Activated T-helper 1 cell treated with anti-CD3 and anti-CD28 coated beads, Interleukin-2, amount 50 U/mL, for 16 hours (primary cell): ENCODE measurements around the gene PLIN3.
A peak's percentile ranks its signal among the peaks of the same experiment; 100 is the strongest.
"Not testable (repeated sequence)": the region's sequence is repeated elsewhere in the genome, so short reads cannot be mapped to it uniquely, and the experiment has no call there.

ENCODE experiments used
- DNase-seq, 2 donors: peaks; one replicate each; pipeline ENCODE4 v3.0.0-alpha.2; 2020; ENCODE audit warnings: low read depth in 1 of 2, low spot score in 1 of 2

Gene PLIN3

DNA sequence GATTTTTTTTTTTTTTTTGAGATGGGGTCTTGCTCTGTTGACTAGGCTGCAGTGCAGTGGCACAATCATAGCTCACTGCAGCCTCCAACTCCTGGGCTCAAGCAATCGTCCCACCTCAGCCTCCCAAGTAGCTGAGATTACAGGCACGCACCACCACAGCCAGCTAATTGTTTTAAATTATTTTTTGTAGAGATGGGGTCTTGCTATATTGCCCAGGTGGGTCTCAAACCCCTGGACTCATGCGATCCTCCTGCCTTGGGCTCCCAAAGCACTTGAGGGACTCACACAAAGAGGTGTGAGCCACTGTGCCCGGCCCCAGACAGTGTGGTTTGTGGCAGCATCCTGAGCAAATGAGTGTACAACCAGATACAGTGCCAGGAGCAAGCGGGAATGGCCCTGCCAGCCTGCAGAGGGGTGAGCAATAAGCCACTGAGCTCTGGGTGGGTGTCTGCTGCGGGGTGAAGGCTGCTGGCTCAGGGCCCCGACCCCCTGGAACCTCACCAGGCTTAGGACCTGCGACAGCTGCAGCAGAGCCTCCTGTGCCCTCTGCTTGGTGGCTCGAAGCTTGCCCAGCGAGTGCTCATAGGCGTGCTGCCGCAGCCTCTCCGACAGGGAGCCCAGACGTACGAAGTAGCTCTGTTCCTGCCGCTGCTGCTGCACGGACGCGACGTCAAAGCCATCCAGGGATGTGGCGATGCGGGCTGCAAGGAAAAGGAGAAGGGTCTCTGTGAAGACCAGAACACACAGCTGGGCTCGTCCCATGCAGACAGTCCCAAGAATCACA is 20.1 kb downstream of the PLIN3 start:
- no peak for DNase-seq

DNA sequence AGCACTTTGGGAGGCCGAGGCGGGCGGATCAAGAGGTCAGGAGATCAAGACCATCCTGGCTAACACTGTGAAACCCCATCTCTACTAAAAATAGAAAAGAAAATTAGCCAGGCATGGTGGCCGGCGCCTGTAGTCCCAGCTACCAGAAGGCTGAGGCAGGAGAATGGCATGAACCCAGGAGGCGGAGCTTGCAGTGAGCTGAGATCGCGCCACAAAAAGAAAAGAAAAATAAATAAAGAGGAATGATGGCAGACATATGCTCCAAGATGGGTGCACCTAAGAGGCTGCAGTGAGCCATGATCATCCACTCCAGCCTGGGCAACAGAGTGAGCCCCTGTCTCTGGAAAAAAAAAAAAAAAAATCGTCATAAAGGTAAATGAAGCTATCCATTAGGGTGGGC is 21.5 kb downstream of the PLIN3 start:
- not testable (repeated sequence) for DNase-seq

DNA sequence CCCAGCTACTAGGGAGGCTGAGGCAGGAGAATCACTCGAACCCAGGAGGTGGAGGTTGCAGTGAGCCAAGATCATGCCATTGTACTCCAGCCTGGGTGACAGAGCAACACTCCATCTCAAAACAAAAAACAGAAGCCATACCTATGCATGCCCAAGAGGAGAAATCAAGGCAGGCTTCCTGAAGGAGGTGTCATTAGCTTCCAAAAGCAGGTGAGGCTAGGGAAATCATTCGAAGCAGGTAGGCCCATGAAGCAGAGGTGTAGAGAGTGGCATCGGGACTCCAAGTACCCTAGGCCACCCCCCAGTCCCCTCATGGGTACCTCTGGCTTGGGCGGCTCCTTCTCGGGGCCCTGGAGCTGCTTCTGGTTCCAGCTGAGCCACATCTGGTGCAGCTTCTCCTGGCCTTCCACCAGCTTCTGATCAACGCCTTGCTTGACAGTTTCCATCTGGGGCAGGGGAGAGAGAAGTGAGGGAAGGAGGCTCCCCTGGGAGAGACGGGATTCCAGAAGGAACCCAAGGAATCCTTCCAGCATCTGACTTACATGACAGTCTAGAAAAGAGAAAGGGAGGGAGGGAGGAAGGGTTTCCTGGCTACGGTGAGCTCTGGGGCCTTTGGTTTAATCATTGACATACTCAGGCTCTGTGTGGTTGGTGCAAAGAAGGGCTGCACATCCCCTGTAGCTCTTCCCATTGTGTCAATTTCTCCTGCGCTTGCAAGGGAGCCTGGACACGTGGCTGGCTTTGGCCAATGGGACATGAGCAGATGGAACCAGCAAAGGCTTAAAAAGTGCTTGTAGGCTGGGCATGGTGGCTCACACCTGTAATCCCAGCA is 22.9 kb downstream of the PLIN3 start:
- no peak for DNase-seq

DNA sequence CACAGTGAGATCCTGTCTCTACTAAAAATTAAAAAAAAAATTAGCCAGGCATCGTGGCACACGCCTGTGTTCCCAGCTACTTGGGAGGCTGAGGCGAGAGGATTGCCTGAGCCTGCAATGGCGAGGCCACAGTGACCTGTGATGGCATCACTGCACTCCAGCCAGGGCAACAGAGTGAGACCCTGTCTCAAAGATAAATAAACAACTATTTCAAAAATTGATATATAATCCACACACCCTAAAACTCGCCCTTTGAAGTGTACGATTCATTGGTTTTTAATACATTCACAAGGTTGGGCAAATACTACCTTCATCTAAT is 23.9 kb downstream of the PLIN3 start:
- no peak for DNase-seq

DNA sequence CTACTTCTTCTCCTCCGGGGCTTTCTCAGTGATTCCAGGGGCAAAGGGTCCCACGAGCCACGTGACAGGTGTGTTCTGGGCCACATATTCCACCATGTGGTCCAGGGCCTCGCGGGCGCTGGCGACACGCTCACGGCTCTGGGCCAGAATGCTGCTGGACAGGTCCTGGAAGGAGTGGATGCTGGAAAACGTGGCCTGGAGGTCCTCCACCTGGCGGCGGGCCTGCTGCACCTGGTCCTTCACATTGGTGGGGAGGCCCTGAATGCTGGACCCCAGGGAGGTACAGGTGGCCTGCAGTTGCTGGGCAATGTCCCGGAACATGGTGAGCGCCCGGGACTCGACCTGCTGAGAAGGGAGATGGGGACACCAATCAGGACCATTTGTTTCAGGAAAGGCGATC is 28.3 kb downstream of the PLIN3 start:
- DNase-seq, result no peak

DNA sequence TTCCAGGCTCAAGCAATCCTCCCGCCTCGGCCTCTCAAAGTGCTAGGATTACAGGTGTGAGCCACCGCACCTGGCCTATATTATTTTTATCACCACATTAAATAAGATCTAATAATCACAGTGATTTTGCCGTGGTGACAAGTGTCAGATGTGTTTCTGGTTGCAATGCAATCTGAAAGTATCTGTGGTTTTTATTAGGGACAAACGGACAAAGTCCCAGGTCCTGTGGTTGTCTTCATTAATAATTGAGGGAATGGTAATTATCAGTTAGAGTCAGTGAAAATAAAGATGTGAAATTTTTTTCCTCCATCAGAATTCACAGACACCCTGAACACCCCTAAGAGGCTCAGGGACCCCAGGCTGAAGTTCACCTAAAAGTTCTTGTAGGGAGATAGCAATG is 34.7 kb downstream of the PLIN3 start:
- DNase-seq, result no peak

DNA sequence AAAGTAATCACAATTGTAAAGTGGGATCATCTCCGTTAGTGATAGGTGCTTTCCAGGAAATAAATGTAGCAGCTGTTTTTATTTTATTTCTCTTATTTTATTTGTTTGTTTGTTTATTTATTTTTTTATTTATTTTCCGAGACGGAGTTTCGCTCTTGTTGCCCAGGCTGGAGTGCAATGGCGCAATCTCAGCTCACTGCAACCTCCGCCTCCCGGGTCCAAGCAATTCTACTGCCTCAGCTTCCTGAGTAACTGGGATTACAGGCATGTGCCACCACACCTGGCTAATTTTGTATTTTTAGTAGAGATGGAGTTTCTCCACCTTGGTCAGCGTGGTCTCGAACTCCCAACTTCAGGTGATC is 35.5 kb downstream of the PLIN3 start:
- not testable (repeated sequence) for DNase-seq

DNA sequence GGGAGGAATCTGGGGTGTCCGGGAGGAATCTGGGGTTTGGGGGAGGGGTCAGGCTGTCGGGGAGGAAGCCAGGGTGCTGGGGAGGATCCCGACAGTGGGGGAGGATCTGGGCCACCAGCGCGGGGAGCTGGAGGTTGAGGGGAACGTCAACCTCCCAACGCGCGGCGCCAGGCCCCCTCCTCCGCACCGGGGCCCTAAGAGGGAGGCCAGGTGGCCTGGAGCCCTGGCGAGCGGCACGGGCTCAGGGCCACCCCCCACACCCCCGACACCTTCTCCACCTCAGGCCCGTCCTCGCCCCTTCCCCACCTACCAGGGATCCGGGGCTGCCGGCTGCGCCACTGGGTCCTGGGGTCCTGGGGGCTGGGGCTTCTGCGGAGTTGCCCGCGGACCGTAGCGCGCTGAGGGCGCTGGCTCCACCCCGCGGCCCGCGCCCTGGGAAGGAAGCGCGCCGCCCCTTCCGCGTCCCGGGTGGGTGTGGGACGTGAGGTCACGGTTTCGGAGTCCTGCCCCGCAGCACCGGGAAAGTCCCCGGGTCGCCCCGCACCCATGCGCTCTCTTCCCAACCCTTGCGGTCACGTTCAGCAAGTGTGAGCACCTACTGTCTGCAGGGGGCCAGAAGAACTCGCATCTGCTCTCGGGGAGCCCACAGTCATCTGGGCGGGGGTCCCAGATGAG is 36.0 kb downstream of the PLIN3 start, which contains the start of gene TICAM1:
TSS of gene TICAM1 (minus strand) at position 409 of the 675 bp plus-strand sequence. CDS start 13,335 bp downstream, outside the sequence.
- peak; percentile 44 to 79 for DNase-seq

DNA sequence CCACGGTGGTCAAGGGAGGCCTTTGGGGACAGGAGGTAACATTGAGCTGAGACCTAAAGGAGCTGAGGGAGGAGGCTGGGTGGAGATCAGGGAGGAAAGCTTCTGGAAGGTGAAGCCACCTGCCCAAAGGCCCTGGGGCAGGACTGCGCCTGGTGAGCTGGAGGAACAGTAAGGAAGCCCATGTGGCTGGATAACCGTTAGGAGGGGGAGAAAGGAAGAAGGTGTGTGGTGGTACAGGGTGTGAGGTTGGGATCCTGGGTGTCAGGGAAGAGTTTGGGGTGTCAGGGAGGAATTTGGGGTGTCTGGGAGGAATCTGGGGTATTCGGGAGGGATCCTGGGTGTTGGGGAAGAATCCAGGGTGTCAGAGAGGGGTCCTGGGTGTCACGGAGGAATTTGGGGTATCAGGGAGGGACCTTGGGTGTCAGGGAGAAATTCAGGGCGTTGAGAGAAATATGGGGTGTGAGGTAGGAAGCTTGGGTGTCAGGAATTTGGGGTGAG is 36.6 kb downstream of the PLIN3 start:
- no peak for DNase-seq

DNA sequence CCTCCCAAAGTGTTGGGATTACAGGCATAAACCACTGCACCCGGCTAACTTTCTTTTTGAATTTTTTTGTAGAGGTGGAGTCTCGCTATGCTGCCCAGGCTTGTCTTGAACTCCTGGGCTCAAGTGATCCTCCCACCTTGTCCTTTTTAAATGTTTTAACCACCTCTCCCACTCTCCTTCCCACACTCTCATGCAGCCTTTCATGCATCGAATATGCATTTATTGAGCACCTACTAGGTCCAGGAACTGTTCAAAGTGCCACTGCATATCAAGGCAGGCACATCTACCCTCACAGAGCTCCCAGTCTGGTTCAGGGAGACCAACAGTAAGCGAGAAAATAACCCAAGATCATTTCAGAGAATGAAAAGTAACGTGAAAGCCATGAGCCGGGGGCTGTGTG is 37.1 kb downstream of the PLIN3 start:
- DNase-seq, result no peak

DNA sequence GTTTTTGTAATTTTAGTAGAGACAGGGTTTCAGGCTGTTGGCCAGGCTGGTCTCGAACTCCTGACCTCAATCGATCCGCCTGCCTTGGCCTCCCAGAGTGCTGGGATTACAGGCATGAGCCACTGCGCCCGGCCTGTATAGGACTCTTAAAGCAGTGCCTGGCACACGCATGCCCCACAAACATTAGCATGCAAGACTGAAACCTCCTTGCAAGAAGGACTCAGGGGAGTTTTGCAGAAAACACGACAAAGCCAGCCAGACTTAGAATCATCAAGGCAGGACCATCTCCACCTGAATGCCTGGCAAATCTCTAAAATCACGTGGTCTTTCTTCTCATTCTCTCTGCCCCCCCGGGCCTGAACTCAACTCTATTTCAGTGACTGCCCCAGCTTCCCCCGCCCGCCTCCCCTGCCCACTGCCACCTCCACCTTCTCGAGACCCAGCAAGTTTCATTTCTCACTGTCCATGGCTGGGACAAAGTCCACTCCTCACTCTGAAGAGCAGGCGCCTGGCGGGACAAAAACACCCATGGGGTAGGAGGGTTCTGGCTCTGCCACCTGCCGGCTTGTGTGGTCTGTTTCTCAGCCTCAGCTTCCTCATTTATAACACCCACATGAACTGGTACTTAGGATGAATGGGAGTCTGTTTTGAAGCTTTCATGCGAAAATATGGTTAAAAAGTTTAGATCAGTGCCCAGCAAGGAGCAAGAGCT is 38.3 kb downstream of the PLIN3 start:
- no peak for DNase-seq

DNA sequence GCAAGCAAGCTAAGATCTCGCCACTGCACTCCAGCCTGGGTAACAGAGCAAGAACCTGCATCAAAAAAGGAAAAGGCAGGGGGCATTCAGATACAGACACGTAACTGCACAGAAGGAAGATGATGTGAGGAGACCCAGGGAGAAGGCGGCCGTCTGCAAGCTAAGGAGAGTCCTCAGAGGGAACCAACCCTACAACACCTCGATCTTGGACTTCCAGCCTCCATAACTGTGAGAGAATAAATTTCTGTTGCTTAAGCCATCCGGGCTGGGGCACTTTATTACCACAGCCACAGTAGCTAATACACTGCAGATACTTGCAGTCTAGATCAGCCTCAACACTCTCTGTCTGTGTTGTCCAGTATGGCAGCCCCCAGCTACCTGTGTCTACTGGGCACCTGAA is 43.9 kb downstream of the PLIN3 start:
- DNase-seq, result no peak

DNA sequence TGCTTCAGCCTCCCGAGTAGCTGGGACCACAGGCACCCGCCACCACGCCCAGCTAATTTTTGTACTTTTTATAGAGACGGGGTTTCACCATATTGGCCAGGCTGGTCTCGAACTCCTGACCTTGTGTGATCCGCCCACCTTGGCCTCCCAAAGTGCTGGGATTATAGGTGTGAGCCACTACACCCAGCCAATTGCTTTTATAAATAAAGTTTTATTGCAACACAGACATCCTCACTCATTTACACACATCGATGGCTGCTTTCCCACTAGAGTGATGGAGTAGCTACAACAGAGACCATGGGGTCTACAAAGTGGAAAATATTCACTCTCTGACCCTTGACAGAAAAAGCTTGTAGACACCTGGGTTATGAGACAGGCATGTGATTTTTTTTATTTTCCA is 45.1 kb downstream of the PLIN3 start:
- not testable (repeated sequence) for DNase-seq

DNA sequence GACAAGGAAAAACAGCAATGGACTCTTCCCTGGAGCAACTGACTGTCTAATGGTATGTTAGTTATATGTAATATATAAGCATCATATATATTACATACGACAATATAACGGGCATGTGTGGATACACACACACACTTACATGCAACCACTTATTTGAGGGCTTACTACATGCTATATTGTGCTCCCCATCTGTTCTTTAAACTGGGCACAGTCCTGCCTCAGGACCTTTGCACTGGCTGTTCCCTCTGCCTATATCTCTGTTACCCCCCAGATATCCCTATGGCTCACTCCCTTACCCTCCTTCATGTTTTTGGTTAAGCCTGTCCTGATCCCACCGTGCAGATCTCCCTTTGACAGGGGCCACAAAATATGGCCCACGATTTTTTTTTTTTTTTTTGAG is 46.2 kb downstream of the PLIN3 start:
- no peak for DNase-seq

DNA sequence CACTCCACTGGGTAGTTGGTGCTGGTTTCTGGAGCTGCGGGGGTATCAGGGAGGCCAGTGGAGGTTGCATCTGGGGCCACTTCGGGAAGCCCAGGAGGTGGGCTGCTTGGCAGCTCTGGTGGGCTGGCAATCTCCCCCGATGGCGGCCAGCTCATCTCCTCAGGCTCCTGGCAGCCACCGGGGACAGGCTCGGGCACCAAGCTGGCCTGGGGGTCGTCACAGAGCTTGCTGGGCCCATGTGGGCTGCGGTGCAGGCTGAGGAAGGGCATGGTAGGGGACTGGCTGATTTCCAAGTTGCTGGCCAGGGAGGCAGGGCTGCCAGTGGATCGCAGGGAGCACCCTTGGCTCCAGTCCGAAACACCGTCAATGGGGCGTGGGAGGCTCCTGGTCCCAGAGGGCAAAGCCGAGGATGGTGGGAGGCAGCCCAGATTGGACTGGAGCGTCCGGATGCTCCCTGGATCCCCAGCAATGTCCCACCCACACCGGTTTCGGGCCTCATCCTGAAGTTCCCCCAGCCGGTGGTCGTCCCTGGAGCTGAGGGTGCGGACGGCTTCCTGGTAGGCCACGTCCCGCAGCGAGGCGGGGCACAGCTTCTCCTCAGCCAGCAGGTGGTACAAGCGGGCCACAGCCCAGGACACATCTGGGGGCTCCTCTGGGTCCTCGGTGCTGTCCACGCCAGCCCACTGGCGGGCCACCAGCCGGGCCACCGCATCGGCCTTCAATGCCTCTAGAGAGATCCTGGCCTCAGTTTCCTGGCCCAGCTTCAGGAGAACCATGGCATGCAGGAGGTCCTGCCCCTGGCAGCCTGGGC is 49.8 kb downstream of the PLIN3 start:
- no peak for DNase-seq

DNA sequence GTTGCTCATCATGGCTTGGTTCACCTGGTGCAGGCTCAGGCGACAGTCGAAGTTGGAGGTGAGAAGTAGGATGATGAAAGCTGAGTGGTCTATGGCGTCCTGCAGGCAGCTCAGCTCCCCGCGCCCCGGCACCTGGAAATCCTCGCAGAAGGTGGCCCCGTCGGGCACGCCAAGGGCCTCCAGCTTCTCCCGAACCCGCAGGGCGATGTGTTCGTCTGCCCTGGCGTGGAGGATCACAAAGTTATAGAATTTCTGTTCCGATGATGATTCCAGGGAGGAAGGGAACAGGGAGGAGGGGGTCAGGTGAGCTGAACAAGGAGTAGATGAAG is 50.6 kb downstream of the PLIN3 start:
- no peak for DNase-seq

DNA sequence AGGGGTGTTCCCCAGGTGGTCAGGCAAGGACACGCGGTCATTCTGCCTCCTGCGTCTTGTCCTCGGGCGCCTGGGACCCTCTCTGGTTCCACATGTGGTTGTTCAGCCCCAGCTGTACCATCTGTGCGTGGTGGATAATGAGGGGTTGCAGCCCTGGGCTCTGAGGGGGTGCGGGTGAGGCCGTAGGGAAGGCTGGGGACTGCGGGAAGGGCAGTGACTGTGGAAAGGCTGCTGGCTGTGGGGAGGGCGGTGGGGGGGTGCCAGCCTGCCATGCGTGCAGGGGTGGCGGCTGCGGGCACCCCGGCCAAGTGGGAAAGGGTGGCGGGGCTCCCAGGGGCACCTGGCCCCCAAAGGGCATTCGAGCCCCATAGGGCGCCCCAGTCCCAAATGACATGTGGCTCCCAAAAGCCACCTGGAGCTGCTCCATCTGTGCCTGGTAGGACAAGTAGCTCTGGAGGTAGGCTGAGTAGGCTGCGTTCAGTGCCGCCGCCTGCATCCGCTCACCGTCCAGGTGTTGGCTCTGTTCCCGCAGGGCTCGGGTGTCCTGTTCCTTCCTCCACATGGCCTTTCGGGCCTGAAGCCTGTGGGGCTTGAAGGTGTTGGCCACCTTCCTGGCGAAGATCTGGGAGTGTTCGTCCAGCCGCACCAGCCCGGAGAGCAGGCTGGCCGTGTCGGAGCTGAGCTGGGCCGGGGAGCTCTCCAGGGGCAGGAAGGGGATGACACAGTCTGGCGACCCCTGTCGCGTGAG is 51.1 kb downstream of the PLIN3 start:
- DNase-seq, result no peak

DNA sequence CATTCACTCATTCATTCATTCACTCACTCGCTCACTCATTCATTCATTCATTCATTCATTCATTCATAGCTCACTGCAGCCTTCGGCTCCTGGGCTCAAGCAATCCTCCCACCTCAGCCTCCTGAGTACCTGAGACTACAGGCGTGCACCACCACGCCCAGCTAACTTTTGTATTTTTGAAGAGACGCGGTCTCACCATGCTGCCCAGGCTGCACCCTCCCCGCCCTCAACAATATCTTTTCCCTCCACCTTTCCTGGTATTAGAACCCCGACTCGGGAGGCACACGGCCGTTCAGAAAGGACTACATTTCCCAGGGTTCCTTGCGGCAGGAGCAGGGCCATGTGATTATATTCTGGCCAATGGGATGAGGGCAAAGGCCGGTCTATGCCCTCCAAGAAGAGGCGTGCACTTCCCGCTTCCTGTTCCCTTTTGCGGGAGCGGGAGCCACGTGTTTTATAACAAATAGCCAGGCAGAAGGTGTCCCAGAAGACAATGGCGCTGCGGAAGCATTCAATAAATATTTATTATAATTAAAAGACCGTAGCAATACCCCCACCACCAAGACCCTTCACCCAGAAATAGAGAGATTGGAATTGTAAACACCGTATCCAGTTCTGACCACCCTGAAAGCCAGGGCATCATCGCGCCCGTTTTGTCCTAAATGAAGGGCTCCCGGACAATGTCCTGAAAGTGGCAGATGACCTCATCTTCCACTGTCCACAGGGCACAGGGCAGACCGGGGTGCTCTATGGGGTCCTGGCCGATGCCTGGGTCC is 51.9 kb downstream of the PLIN3 start:
- peak; percentile 31 to 55 for DNase-seq
